Mononuclear cell (primary cell): ENCODE data around the gene KRTAP1-1. TPM values are rescaled to one million over a fixed set of nuclear protein-coding genes. Genes with fewer than 3 reads are reported as not detected.
"Not testable (repeated sequence)": the region's sequence is repeated elsewhere in the genome, so short reads cannot be mapped to it uniquely, and the experiment has no call there.

Experiments used
- H3K27me3 ChIP-seq: 2 replicates; pipeline ENCODE4 v1.6.0; 2011; ENCODE audit warnings: low read length, control low read depth; ENCODE audit not compliant: insufficient read depth
- H3K4me1 ChIP-seq: 2 replicates; pipeline ENCODE4 v1.5.1; 2011; ENCODE audit warnings: mild to moderate bottlenecking, low read length, control low read depth; ENCODE audit not compliant: insufficient read depth
- H3K4me3 ChIP-seq: 2 replicates; pipeline ENCODE4 v1.5.1; 2011; ENCODE audit warnings: mild to moderate bottlenecking, low read length, moderate library complexity
- H3K9me3 ChIP-seq: 2 replicates; pipeline ENCODE4 v1.5.1; 2011; ENCODE audit warnings: low read depth, mild to moderate bottlenecking, control low read depth, low read length
- total RNA-seq: library from RNA; depleted of rRNA; stranded (reverse); fragments of >200 nt; gene quantifications from one replicate; pipeline ENCODE4 v1.2.3, GENCODE V29; 2012

Gene KRTAP1-1, protein sequence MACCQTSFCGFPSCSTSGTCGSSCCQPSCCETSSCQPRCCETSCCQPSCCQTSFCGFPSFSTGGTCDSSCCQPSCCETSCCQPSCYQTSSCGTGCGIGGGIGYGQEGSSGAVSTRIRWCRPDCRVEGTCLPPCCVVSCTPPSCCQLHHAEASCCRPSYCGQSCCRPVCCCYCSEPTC
- total RNA-seq = not detected

DNA sequence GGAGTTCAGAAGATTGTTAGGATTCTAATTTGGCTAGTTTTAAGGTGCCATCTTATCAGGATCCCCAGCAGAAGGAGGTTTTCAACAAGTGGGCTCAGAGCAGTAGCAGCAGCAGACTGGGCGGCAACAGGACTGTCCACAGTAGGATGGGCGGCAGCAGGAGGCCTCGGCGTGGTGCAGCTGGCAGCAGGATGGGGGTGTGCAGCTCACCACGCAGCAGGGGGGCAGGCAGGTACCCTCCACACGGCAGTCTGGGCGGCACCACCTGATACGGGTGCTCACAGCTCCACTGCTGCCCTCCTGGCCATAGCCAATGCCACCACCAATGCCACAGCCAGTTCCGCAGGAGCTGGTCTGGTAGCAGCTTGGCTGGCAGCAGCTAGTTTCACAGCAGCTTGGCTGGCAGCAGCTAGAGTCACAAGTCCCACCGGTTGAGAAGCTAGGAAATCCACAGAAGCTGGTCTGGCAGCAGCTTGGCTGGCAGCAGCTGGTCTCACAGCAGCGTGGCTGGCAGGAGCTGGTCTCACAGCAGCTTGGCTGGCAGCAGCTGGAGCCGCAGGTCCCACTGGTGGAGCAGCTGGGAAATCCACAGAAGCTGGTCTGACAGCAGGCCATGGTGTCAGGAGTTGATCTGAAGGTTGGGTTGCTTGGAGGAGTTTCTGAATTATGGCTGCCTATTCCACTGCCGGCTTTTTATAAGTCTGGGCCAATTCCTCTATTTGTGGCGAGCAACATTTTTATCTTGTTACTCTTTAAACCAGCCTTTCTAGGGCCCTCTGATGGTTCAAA is at the start of gene KRTAP1-1:
KRTAP1-1 (minus strand) TSS at position 668 of the 789 bp plus-strand sequence; CDS start at position 615, 53 bp downstream.
- H3K4me3 ChIP-seq, H3K4me1 ChIP-seq, H3K9me3 ChIP-seq: not testable (repeated sequence)
- peaks cover 10% of the 10 kb centered on the region for H3K27me3 ChIP-seq

DNA sequence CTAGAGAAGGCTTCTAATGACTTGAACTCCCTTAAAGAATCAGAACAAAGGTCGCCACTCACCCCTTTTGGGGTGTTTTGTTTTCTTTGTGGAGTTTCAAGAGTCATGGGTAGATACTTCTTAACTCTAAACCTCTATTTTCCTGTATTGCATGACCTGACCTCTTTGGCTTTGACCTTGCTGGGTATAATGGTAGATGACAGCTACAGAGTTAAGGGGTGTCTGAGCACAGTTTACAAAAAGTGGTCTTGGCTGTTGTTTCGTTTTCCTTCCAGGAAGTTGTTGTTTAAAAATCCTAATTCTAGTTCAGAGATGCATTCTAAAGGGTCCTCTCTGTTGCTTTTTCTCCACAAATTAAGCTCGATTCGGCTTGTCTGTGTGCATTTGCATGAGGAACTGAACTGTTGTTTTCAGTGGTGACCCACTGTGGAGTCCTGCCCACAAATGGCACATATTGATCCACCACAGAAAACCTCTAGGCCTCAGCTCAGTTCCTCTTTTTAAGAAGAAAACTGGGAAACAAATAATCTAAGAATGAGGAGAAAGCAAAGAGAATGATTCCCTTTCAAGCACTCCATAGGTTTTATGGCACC is 47.6 kb upstream of the KRTAP1-1 start:
- H3K4me3 ChIP-seq, H3K4me1 ChIP-seq, H3K9me3 ChIP-seq, H3K27me3 ChIP-seq: not testable (repeated sequence)

DNA sequence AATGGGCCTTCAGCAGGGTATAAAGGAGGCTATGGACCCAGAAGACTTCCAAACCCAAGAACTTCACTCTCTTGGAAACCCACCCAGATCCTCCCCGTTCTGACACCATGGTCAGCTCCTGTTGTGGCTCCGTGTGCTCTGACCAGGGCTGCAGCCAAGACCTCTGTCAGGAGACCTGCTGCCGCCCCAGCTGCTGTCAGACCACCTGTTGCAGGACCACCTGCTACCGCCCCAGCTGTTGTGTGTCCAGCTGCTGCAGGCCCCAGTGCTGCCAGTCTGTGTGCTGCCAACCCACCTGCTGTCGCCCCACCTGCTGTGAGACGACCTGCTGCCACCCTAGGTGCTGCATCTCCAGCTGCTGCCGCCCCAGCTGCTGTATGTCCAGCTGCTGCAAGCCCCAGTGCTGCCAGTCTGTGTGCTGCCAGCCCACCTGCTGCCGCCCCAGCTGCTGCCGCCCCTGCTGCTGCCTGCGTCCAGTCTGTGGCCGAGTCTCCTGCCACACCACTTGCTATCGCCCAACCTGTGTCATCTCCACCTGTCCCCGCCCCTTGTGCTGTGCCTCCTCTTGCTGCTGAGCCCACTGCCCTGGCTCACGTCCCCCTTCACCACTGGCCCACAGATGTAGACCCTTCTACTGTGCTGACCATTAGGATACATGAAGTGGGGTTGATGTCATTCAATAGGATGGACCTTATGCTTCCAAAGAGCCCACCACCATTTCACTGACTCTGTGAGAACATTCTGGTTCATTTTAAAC is 43.0 kb upstream of the KRTAP1-1 start, which contains the start of gene KRTAP4-7:
KRTAP4-7 (plus strand) TSS at position 51 of the 757 bp plus-strand sequence; CDS start at position 108, 57 bp downstream.
- not testable (repeated sequence) for H3K4me3 ChIP-seq, H3K27me3 ChIP-seq, H3K4me1 ChIP-seq, H3K9me3 ChIP-seq

DNA sequence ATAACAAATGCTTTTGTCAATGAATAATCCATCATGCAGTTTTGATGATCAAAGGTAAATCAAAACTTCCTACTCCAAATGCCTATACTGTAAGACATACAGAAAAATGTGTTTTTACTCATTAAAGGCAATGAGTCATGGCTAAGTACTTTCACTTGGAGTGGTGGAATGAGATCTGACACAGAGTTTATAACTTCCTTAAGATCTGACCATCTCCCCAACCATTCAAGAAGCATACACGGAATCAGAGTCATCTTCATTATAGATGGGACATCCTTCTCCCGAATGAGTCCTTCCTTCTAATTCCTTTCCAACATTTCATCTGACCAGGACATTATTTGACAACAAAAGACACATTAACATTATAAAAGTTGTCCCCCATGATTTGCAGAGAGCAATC is 42.2 kb upstream of the KRTAP1-1 start:
- H3K4me3 ChIP-seq, H3K27me3 ChIP-seq, H3K4me1 ChIP-seq, H3K9me3 ChIP-seq: not testable (repeated sequence)

DNA sequence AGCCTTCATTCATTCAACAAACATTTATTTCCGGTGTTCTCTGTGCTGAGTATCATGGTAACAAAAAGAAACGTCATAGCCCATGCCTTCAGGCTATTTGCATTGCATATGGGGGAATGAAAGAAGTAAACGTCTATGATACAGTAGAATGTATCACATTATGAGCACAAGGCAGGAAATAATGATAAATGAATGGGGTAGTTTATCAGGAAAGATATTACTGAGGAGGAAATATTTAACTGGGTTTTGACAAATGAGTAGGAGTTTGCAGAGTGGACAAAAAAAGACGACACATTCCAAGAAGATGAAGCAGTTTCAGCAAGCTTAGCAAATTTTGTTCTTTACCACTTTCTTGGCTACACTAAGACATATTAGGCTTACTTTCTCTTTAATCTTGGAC is 41.4 kb upstream of the KRTAP1-1 start:
- H3K9me3 ChIP-seq = no peaks in the 10 kb centered on the region
- no peaks in the 10 kb centered on the region for H3K4me1 ChIP-seq
- no peak overlapping the region for H3K4me3 ChIP-seq
- no peaks in the 10 kb centered on the region for H3K27me3 ChIP-seq

DNA sequence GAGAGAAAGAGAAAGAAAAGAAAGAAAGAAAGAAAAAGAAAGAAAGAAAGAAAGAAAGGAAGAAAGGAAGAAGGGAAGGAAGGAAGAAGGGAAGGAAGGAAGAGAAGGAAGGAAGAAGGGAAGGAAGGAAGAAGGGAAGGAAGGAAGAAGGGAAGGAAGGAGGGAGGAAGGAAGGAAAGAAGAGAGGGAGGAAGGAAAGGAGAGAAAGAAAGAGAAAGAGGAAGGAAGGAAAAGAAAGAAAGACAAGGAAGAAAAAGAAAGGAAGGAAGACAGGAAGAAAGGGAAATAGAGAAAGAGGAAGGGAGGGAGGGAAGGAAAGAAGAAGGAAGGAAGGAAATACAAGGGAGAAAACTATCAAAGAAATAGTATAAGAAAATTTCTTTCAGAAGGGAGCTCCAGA is 35.5 kb upstream of the KRTAP1-1 start:
- Histone ChIP-seq H3K4me3 (no peak overlapping the region), H3K9me3 (no peaks in the 10 kb centered on the region), H3K4me1 (no peaks in the 10 kb centered on the region), H3K27me3 (peaks cover 3% of the 10 kb centered on the region)

DNA sequence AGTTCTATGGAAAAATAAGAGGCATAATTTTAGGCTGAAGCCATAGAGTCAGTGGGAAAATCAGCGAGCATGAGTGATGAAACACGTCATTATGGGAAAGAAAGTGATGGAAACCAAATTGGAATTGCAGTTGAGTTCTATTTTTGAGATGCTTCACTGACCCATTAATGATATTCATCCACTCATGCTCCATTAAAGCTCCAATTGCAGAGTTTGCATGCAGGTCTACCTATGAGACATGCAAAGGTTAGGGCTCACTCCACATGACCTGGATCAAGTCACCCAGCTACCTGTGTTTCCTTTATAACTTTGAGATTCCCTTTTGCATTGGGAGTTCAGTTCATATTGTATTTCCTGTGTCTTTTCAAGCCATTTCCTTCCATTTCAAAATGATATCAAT is 32.4 kb upstream of the KRTAP1-1 start:
- Histone ChIP-seq H3K4me3 (no peak overlapping the region), H3K9me3 (no peaks in the 10 kb centered on the region), H3K27me3 (peaks cover 3% of the 10 kb centered on the region), H3K4me1 (no peaks in the 10 kb centered on the region)

DNA sequence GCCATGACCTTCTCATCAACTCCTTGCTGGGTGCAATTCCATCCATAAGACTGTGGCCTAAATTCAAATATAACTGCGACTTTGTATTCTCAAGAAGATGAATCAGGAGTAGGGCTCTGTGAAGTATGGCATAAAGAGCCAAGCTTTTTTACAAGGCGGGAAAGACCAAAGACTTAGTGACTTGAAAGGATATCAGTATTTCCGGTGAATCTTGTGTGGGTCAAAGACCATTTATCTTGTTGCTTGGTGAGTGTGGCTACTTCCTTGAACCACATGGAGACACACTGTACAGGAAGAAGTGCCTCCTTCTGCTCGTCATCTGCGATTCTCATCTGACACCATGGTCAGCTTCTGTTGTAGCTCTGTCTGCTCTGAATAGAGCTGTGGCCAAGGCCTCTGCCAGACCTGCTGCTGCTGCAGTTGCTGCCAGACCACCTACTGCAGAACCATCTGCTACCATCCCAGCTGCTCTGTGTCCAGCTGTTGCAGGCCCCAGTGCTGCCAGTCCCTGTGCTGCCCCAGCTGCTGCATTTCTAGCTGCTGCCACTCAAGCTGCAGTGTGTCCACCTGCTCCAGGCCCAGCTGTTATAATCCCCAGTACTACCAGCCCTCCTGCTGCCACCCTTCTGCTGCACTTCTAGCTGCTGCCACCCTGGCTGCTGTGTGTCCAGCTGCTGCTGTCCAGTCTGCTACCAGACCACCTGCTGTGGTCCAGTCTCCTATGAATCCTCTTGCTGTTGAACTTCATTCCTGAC is 30.5 kb upstream of the KRTAP1-1 start:
- no peaks in the 10 kb centered on the region for H3K9me3 ChIP-seq
- H3K4me3 ChIP-seq = no peak overlapping the region

DNA sequence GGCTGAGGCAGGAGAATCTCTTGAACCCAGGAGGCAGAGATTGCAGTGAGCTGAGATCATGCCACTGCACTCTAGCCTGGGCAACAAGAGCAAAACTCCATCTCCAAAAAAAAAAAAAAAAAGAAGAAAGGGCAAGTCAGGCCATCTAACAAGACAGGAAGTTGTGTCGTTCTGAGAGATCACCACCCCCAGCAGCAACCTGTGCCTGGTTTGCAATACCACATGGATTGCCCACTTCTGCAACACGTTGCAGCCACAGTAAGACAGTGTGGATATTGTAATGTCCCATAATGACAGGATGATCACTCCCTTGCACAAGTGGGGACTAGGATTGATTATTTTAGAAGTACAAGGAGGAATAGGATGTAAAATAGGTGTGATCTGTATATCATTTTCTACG is 27.8 kb upstream of the KRTAP1-1 start:
- no peak overlapping the region for H3K4me3 ChIP-seq
- no peaks in the 10 kb centered on the region for H3K4me1 ChIP-seq
- H3K27me3 ChIP-seq = no peaks in the 10 kb centered on the region
- H3K9me3 ChIP-seq = no peaks in the 10 kb centered on the region

More for the DNA sequence above, 30.5 kb upstream of the KRTAP1-1 start:
- no peaks in the 10 kb centered on the region for H3K4me1 ChIP-seq
- H3K27me3 ChIP-seq = no peaks in the 10 kb centered on the region

DNA sequence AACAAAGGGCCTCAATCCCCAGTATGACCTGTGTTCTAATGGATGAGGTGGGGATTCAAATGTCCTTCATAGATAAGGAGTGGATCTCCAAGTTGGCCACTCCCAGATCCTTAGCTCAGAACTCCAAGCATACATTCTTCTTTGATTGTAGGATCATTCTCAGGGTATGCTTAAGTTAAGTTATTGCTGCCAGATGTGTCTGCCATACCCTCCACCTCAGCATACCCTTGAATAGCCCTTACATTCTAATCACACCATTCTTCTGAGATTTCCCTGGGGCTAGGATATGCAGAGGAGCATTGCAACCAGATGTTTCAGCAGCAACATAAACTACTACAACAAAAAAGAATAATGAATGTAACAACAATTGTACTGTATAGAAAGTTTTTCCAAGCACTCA is 26.0 kb upstream of the KRTAP1-1 start:
- Histone ChIP-seq H3K9me3 (no peaks in the 10 kb centered on the region), H3K4me3 (no peak overlapping the region), H3K4me1 (no peaks in the 10 kb centered on the region), H3K27me3 (peaks cover 7% of the 10 kb centered on the region)

DNA sequence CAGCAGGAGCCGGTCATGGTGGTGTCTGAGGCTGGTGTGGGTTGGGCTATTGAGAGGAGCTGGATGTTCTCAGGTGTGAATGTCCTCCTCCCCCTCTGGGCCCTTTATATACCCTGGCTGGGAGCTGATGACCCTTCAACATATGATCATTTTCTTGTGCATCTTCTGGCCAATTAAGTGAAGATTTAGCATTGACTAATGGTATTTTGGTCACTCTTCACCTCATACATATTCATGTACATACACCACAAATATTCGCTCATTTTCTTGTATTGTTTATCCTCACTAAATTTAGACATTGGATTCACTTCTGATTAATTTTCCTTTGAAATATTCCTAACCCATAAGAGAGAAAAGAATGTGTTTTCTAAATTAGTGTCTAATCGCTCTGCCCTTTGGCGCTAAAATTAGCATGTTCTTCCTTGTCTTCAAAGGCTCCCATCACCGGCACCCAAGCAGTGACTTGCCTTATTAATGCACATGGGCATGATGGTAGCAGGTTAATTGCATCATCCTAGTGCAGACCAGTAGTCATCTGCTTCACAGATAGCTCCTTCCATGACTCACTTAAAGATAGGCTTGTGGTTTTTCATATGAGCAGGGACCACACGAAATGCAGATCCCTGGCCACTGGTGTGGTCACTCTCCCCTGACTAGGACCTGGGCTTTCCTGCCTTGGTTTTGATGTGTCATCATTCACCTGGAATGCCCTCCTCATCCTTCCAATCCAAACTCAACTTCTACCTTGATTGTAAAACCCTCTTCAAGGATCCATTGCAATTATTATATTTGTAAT is 24.8 kb upstream of the KRTAP1-1 start, which contains the start of gene KRTAP2-4:
KRTAP2-4 (minus strand) TSS at position 51 of the 796 bp plus-strand sequence; CDS start at position 17, 34 bp downstream.
- no peaks in the 10 kb centered on the region for H3K9me3 ChIP-seq
- H3K4me3 ChIP-seq = no peak within 1 kb of the TSS
- peaks cover 15% of the 10 kb centered on the region for H3K27me3 ChIP-seq
- H3K4me1 ChIP-seq = no peaks in the 10 kb centered on the region

DNA sequence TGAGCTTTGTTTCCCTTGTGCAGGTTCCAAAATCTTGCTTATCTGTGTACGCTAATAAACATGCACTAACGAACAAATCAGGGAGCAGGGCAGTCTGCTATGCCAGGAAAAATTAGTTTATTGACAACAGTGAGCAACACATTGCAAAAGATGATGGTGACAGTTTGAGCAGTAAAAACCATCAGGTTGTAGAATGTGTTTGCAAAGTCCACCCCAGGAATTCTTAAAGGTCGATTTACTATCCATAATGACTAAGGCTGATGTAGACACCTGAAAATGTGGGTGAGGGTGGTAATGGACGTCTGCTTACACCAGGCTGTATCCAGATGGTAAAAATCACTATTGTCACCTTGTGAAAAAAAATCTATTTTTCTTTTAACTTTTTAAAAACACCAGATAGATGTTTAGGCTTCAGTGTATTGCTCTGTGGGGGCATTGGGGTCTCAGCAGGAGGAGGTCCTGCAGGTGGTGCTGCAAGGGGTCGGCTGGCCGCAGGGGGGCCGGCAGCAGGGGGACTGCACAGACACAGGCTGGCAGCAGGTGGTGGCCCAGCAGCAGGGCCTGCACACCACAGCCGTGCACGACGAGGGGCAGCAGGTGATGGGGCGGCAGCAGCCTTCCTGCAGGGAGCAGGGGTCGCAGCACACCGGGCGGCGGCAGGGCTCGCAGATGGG is 23.9 kb upstream of the KRTAP1-1 start:
- not testable (repeated sequence) for H3K9me3 ChIP-seq, H3K4me1 ChIP-seq, H3K4me3 ChIP-seq
- peaks cover 20% of the 10 kb centered on the region for H3K27me3 ChIP-seq

DNA sequence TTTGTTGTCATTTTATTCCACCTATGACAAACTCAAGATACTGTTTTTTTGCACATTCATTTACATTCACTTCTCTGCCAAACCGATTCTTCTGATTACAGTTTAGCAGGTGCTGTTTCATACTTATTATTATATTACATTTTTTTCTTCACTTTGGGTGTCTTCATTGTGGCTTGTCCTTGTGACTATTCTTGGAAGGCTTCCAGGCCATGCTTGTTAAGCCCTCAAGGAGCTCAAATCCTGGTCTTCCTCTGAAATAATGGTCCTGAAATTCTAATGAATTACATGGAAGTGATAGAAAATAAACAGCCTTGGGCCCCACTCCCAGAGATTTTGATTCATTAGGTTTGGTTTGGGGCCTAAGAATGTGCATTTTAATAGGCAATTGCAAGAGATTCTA is 23.1 kb upstream of the KRTAP1-1 start:
- Histone ChIP-seq H3K9me3 (no peaks in the 10 kb centered on the region), H3K4me3 (no peak overlapping the region), H3K27me3 (peaks cover 22% of the 10 kb centered on the region), H3K4me1 (no peaks in the 10 kb centered on the region)
